HL-60 (cell line): Measurements from ENCODE around the gene SLC38A9.

ENCODE experiments used
- GABPA ChIP-seq: IDR thresholded peaks from 2 replicates; pipeline ENCODE4 v1.6.1; 2012; ENCODE audit warnings: low read depth
- POLR2AphosphoS5 ChIP-seq: IDR thresholded peaks from 2 replicates; pipeline ENCODE4 v1.6.1; 2012; ENCODE audit warnings: low read depth
- TF ChIP-seq, protein P1 (sequence below): IDR thresholded peaks from one replicate; pipeline ENCODE4 v1.5.1; 2011; ENCODE audit warnings: low read length, control low read depth, inconsistent platforms; ENCODE audit not compliant: insufficient read depth
- TF ChIP-seq, protein P2 (sequence below): IDR thresholded peaks from 2 replicates; pipeline ENCODE4 v1.6.1; 2012; ENCODE audit warnings: low read depth; ENCODE audit not compliant: insufficient replicate concordance

DNA sequence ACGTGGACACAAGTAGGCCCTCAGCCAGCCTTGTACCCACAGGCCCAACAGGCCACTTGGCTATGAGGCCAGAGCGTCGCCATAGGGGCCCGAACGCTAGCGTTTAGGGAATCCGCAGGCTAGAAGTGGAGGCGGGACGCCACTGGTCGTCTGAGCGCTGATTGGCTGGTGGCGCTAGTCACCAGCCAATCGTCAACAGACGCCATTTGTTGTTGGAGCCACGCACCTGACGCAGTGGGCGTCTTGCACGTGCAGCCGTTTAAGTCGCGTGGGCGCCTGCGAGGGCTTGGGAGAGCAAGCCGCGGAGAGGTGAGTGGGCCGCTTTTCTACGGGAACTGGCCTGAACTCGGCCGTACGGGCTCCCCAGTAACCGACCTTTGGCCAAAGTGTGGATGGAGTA lies 25.7 kb upstream of the SLC38A9 start, which contains the start of gene DDX4:
- TF ChIP-seq, protein P1, sequence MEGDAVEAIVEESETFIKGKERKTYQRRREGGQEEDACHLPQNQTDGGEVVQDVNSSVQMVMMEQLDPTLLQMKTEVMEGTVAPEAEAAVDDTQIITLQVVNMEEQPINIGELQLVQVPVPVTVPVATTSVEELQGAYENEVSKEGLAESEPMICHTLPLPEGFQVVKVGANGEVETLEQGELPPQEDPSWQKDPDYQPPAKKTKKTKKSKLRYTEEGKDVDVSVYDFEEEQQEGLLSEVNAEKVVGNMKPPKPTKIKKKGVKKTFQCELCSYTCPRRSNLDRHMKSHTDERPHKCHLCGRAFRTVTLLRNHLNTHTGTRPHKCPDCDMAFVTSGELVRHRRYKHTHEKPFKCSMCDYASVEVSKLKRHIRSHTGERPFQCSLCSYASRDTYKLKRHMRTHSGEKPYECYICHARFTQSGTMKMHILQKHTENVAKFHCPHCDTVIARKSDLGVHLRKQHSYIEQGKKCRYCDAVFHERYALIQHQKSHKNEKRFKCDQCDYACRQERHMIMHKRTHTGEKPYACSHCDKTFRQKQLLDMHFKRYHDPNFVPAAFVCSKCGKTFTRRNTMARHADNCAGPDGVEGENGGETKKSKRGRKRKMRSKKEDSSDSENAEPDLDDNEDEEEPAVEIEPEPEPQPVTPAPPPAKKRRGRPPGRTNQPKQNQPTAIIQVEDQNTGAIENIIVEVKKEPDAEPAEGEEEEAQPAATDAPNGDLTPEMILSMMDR, result no peak
- TF ChIP-seq POLR2AphosphoS5, result no peak
- no peak for TF ChIP-seq GABPA
- TF ChIP-seq, protein P2, sequence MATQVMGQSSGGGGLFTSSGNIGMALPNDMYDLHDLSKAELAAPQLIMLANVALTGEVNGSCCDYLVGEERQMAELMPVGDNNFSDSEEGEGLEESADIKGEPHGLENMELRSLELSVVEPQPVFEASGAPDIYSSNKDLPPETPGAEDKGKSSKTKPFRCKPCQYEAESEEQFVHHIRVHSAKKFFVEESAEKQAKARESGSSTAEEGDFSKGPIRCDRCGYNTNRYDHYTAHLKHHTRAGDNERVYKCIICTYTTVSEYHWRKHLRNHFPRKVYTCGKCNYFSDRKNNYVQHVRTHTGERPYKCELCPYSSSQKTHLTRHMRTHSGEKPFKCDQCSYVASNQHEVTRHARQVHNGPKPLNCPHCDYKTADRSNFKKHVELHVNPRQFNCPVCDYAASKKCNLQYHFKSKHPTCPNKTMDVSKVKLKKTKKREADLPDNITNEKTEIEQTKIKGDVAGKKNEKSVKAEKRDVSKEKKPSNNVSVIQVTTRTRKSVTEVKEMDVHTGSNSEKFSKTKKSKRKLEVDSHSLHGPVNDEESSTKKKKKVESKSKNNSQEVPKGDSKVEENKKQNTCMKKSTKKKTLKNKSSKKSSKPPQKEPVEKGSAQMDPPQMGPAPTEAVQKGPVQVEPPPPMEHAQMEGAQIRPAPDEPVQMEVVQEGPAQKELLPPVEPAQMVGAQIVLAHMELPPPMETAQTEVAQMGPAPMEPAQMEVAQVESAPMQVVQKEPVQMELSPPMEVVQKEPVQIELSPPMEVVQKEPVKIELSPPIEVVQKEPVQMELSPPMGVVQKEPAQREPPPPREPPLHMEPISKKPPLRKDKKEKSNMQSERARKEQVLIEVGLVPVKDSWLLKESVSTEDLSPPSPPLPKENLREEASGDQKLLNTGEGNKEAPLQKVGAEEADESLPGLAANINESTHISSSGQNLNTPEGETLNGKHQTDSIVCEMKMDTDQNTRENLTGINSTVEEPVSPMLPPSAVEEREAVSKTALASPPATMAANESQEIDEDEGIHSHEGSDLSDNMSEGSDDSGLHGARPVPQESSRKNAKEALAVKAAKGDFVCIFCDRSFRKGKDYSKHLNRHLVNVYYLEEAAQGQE, result no peak
